Panc1 (cell line): Measurements from ENCODE around the gene TMEM63B. TPM values are rescaled to one million over a fixed set of nuclear protein-coding genes. Genes with fewer than 3 reads are reported as not detected.

Experiments
- ATAC-seq: fragments of 200-7000 bp; cut with Tn5 transposase; 2 replicates; pipeline ENCODE4 v1.9.1; 2020; ENCODE audit warnings: mild to moderate bottlenecking, moderate library complexity
- BruUV-seq: library from RNA; stranded (reverse); fragments of 400-500 nt; replicated peaks from 2 replicates; lab custom pipeline; 2021; lab: Mats Ljungman, UMichigan
- CTCF ChIA-PET: fragments of 300-600 bp; sonication (Branson Sonifier 250); formaldehyde crosslinking; loops from one replicate; lab custom pipeline; 2022; ENCODE audit warnings: antibody characterized with exemption; lab: Charles Lee
- POLR2A ChIA-PET: fragments of 300-600 bp; sonication (Branson Sonifier 250); formaldehyde crosslinking; loops from one replicate; lab custom pipeline; 2022; ENCODE audit warnings: antibody characterized with exemption; lab: Charles Lee
- DNase-seq: peaks from one replicate; pipeline ENCODE4 v3.0.0-alpha.2; 2010; ENCODE audit warnings: low read depth, low spot score
- H3K27ac ChIP-seq: 2 replicates; pipeline ENCODE4 v1.5.1; 2011; ENCODE audit warnings: mild to moderate bottlenecking, low read length, inconsistent platforms
- H3K27me3 ChIP-seq: fragments of 200-500 bp; sonication (Bioruptor generic); 2 replicates; pipeline ENCODE4 v1.6.0; 2014; ENCODE audit warnings: low read length, inconsistent platforms; ENCODE audit not compliant: control insufficient read depth, insufficient read depth
- H3K36me3 ChIP-seq: fragments of 200-500 bp; sonication (Bioruptor generic); 2 replicates; pipeline ENCODE4 v1.5.1; 2014; ENCODE audit warnings: inconsistent platforms, mild to moderate bottlenecking, low read length, moderate library complexity; ENCODE audit not compliant: control insufficient read depth, insufficient read depth
- H3K4me1 ChIP-seq: 2 replicates; pipeline ENCODE4 v1.5.1; 2011; ENCODE audit warnings: inconsistent platforms, mild to moderate bottlenecking, low read length, moderate library complexity; ENCODE audit not compliant: control insufficient read depth, insufficient read depth
- H3K4me3 ChIP-seq, 2 experiments: 2 replicates each; pipeline ENCODE4 v1.5.1; 2011 to 2012; ENCODE audit warnings: low read depth in 2 of 2, low read length in 2 of 2, mild to moderate bottlenecking in 2 of 2, inconsistent platforms in 1 of 2, moderate library complexity in 1 of 2
- H3K9me3 ChIP-seq: fragments of 200-500 bp; sonication (Bioruptor generic); 2 replicates; pipeline ENCODE4 v1.5.1; 2014; ENCODE audit warnings: low read depth, mild to moderate bottlenecking, inconsistent platforms, low read length, moderate library complexity; ENCODE audit not compliant: control insufficient read depth, insufficient read depth
- CTCF ChIP-seq: fragments of 450-650 bp; IDR thresholded peaks from 2 replicates; pipeline ENCODE4 v1.5.1; 2017; ENCODE audit warnings: mild to moderate bottlenecking
- POLR2AphosphoS5 ChIP-seq: IDR thresholded peaks from 2 replicates; pipeline ENCODE4 v1.6.1; 2012; ENCODE audit warnings: mild to moderate bottlenecking, low read depth, low read length, moderate library complexity
- REST ChIP-seq, 2 experiments: IDR thresholded peaks; 2 replicates each; pipeline ENCODE4 v1.6.1; 2011 to 2012; ENCODE audit warnings: low read depth in 2 of 2, control low read depth in 1 of 2, low read length in 1 of 2, mild to moderate bottlenecking in 1 of 2, moderate library complexity in 1 of 2; ENCODE audit not compliant: insufficient read depth in 1 of 2
- SIN3A ChIP-seq: IDR thresholded peaks from 2 replicates; pipeline ENCODE4 v1.6.1; 2012; ENCODE audit warnings: low read depth, mild to moderate bottlenecking, low read length, moderate library complexity, borderline replicate concordance; ENCODE audit not compliant: insufficient read depth
- TCF7L2 ChIP-seq: IDR thresholded peaks from 2 replicates; pipeline ENCODE4 v1.6.1; 2011; ENCODE audit warnings: mild to moderate bottlenecking, low read depth, low read length, inconsistent platforms
- in situ Hi-C: cut with HindIII; loops from 2 replicates; pipeline ENCODE4 v1.10.0; 2016; ENCODE audit warnings: low sequenced_read_pairs, low pct_unique_long_range_greater_than_20kb
- intact Hi-C: fragments of 100-400 bp; cut with micrococcal nuclease; formaldehyde crosslinking; loops from one replicate; pipeline ENCODE4 v1.10.0; 2022; ENCODE audit not compliant: unreplicated experiment
- total RNA-seq: library from RNA; stranded (reverse); gene quantifications from one replicate; pipeline ENCODE4 v1.2.1, GENCODE V29; 2021; ENCODE audit not compliant: unreplicated experiment

Gene TMEM63B
- total RNA-seq, 1 experiment from 2014 or later: 54.1 TPM

- H3K4me3 ChIP-seq: no peak overlapping the region
- CTCF ChIA-PET: no interaction called here
- POLR2A ChIA-PET: interaction anchor here (0.6 kb wide), 1 partner anchor 413 kb away, joined by 3 read pairs; no protein-coding TSS in a partner anchor
Measured at GRCh38 chr6:44123544-44123943, 3.8 kb upstream of the TMEM63B start.

GRCh38 chr6:44126320-44127149, 819 bp upstream of the TMEM63B start:
- POLR2A ChIA-PET: no interaction called here
- H3K36me3 ChIP-seq: peaks cover 4% of the 10 kb centered on the region; the same call in 1 of the 2 replicates
- peaks cover 36% of the 10 kb centered on the region for H3K4me1 ChIP-seq
- intact Hi-C loops: no loop called here
- TF ChIP-seq SIN3A: no peak; the same call in 1 of the 2 replicates
- TSS peak; percentile 71 for BruUV-seq
- no peaks in the 10 kb centered on the region for H3K9me3 ChIP-seq
- CTCF ChIA-PET: no interaction called here
- in situ Hi-C loops: no loop called here
- H3K27ac ChIP-seq: peak overlapping the region; percentile 88
- H3K27me3 ChIP-seq: no peaks in the 10 kb centered on the region
- DNase-seq: no peak
- ATAC-seq: peak; percentile 57
- peak overlapping the region; percentile 81 to 96 for H3K4me3 ChIP-seq

More at GRCh38 chr6:44123544-44123943, 3.8 kb upstream of the TMEM63B start:
- Histone ChIP-seq H3K9me3 (no peaks in the 10 kb centered on the region), H3K27ac (no peak overlapping the region), H3K36me3 (peaks cover 4% of the 10 kb centered on the region; the same call in 1 of the 2 replicates), H3K4me1 (peaks cover 40% of the 10 kb centered on the region), H3K27me3 (no peaks in the 10 kb centered on the region)
- DNase-seq (no peak), ATAC-seq (no peak)
- TF ChIP-seq REST (IDR thresholded peaks at IDR 0.05; ENCODE audit: insufficient read depth in 1 of 2, low read depth in 2 of 2, low read length in 1 of 2): no peak
- TF ChIP-seq TCF7L2: no peak
- TF ChIP-seq POLR2AphosphoS5: no peak
- intact Hi-C loops (no loop called here), in situ Hi-C loops (no loop called here)
- BruUV-seq: no TSS peak

GRCh38 chr6:44128020-44128917, 915 bp downstream of the TMEM63B start:
- ATAC-seq (peak; percentile 75), DNase-seq (no peak)
- Histone ChIP-seq H3K9me3 (no peaks in the 10 kb centered on the region), H3K27me3 (no peaks in the 10 kb centered on the region), H3K36me3 (peaks cover 4% of the 10 kb centered on the region; the same call in 1 of the 2 replicates), H3K27ac (peak overlapping the region; percentile 76), H3K4me1 (peaks cover 28% of the 10 kb centered on the region), H3K4me3 (peak overlapping the region; percentile 70 to 76)
- ChIA-PET POLR2A (interaction anchor here (0.7 kb wide), 2 partner anchors 127 to 223 kb away, joined by 3 to 4 read pairs; no protein-coding TSS in a partner anchor), CTCF (no interaction called here)
- BruUV-seq: no TSS peak
- intact Hi-C loops: no loop called here
- TF ChIP-seq SIN3A: no peak
- TF ChIP-seq REST (IDR thresholded peaks at IDR 0.05; ENCODE audit: insufficient read depth in 1 of 2, low read depth in 2 of 2, low read length in 1 of 2): no peak
- TF ChIP-seq CTCF: no peak
- TF ChIP-seq POLR2AphosphoS5: no peak
- in situ Hi-C loops: no loop called here
